Stimulated activated CD4-positive, alpha-beta T cell treated with anti-CD3 and anti-CD28 coated beads, Interleukin-2, amount 100 ng/mL, for 48 hours (primary cell): Measurements from ENCODE around the gene SRRT.
A peak's percentile ranks its signal among the peaks of the same experiment; 100 is the strongest.

Experiments
- DNase-seq, 2 donors: peaks; one replicate each; pipeline ENCODE4 v3.0.0-alpha.2; 2020

Gene SRRT

GRCh38 chr7:100882785-100883526 is 8.1 kb downstream of the SRRT start:
- DNase-seq, result no peak

GRCh38 chr7:100884736-100885439 is 10.0 kb downstream of the SRRT start:
- no peak for DNase-seq

- no peak for DNase-seq
Measured at GRCh38 chr7:100885440-100886141, 10.7 kb downstream of the SRRT start.

GRCh38 chr7:100886142-100886935 is 11.4 kb downstream of the SRRT start:
- DNase-seq, result no peak

- no peak for DNase-seq
Measured at GRCh38 chr7:100886936-100887515, 12.1 kb downstream of the SRRT start.

- no peak for DNase-seq
Measured at GRCh38 chr7:100887516-100888290, 12.8 kb downstream of the SRRT start.

GRCh38 chr7:100888291-100888987 is 13.5 kb downstream of the SRRT start:
- DNase-seq, result no peak

GRCh38 chr7:100888988-100889750 is 14.3 kb downstream of the SRRT start, which contains the start of gene UFSP1:
Gene UFSP1 (minus strand): TSS chr7:100889715. CDS start chr7:100889271, 444 bp downstream.
- no peak for DNase-seq

GRCh38 chr7:100890653-100891567 is 16.0 kb downstream of the SRRT start:
- DNase-seq, result no peak

GRCh38 chr7:100891568-100892247 is 16.8 kb downstream of the SRRT start:
- DNase-seq, result no peak

GRCh38 chr7:100892364-100893317 is 17.7 kb downstream of the SRRT start:
- no peak for DNase-seq

GRCh38 chr7:100893318-100893895 is 18.5 kb downstream of the SRRT start:
- DNase-seq, result no peak

- no peak for DNase-seq
Measured at GRCh38 chr7:100893910-100894721, 19.2 kb downstream of the SRRT start.

GRCh38 chr7:100894860-100895700 is 20.2 kb downstream of the SRRT start:
- DNase-seq, result peak; percentile 50 to 58

GRCh38 chr7:100895701-100895955 is 20.7 kb downstream of the SRRT start, which contains the start of gene ACHE:
Gene ACHE (minus strand): TSS chr7:100895888. CDS start chr7:100894232, 1,656 bp downstream.
- DNase-seq, result no peak
